CD14-positive monocyte (primary cell): Measurements from ENCODE around the gene MRO. TPM values are rescaled to one million over a fixed set of nuclear protein-coding genes. Genes with fewer than 3 reads are reported as not detected.
"Not testable (repeated sequence)": the region's sequence is repeated elsewhere in the genome, so short reads cannot be mapped to it uniquely, and the experiment has no call there.

ENCODE experiments used
- DNase-seq, 3 donors: peaks; one replicate each; pipeline ENCODE4 v3.0.0-alpha.2; 2011 to 2022
- H2AFZ ChIP-seq: 2 replicates; pipeline ENCODE4 v1.6.0; 2012; ENCODE audit warnings: mild to moderate bottlenecking, low read depth, low read length, inconsistent platforms; ENCODE audit not compliant: insufficient read depth, poor library complexity, severe bottlenecking
- H3K27ac ChIP-seq, 2 donors: 1 replicate in 1 of 2; 2 replicates in 1 of 2; pipeline ENCODE4 v1.5.1; 2012 to 2013; ENCODE audit warnings: low read length in 2 of 2, control low read depth in 1 of 2, inconsistent platforms in 1 of 2, low read depth in 1 of 2, mild to moderate bottlenecking in 1 of 2
- H3K27me3 ChIP-seq, 2 donors: one replicate each; pipeline versions ENCODE4 v1.6.0 to v1.6.1; 2011 to 2013; ENCODE audit warnings: low read length in 2 of 2; ENCODE audit not compliant: control insufficient read depth in 2 of 2, insufficient read depth in 2 of 2
- H3K36me3 ChIP-seq, 2 donors: replicated peaks in 1 of 2; 1 replicate in 1 of 2; 2 replicates in 1 of 2; pipeline versions ENCODE4 v1.5.1 to v1.6.1; 2012 to 2013; ENCODE audit warnings: low read length in 2 of 2, control low read depth in 1 of 2, inconsistent platforms in 1 of 2, mild to moderate bottlenecking in 1 of 2; ENCODE audit not compliant: insufficient read depth in 2 of 2, control insufficient read depth in 1 of 2
- H3K4me1 ChIP-seq, 2 donors: 1 replicate in 1 of 2; 2 replicates in 1 of 2; pipeline versions ENCODE4 v1.5.1 to v1.6.1; 2012 to 2013; ENCODE audit warnings: low read length in 2 of 2, control low read depth in 1 of 2, inconsistent platforms in 1 of 2, mild to moderate bottlenecking in 1 of 2, moderate library complexity in 1 of 2; ENCODE audit not compliant: insufficient read depth in 2 of 2, control insufficient read depth in 1 of 2
- H3K4me2 ChIP-seq: replicated peaks from 2 replicates; pipeline ENCODE3; 2012; ENCODE audit warnings: low read length, moderate library complexity, mild to moderate bottlenecking; ENCODE audit not compliant: poor library complexity, severe bottlenecking; ENCODE audit errors: extremely low read depth
- H3K4me3 ChIP-seq, 3 experiments: fragments of 200-600 bp in 1 of 3; sonication (generic) in 1 of 3; replicated peaks in 1 of 3; 1 replicate in 2 of 3; 2 replicates in 1 of 3; pipeline ENCODE4 v1.5.1; 2011 to 2013; ENCODE audit warnings: low read length in 3 of 3, mild to moderate bottlenecking in 3 of 3, control low read depth in 2 of 3, low read depth in 2 of 3, inconsistent platforms in 1 of 3, moderate library complexity in 1 of 3
- H3K79me2 ChIP-seq: 2 replicates; pipeline ENCODE4 v1.6.0; 2012; ENCODE audit warnings: mild to moderate bottlenecking, control low read depth, inconsistent platforms, low read length, moderate library complexity; ENCODE audit not compliant: insufficient read depth
- H3K9ac ChIP-seq: 2 replicates; pipeline ENCODE4 v1.6.0; 2017; ENCODE audit warnings: low read length, mild to moderate bottlenecking; ENCODE audit not compliant: insufficient read depth, poor library complexity, severe bottlenecking
- H3K9me3 ChIP-seq, 2 donors: replicated peaks in 1 of 2; 1 replicate in 1 of 2; 2 replicates in 1 of 2; pipeline versions ENCODE4 v1.5.1 to v1.6.1; 2012 to 2013; ENCODE audit warnings: low read length in 2 of 2, control low read depth in 1 of 2; ENCODE audit not compliant: control insufficient read depth in 1 of 2, insufficient read depth in 1 of 2
- H4K20me1 ChIP-seq: 2 replicates; pipeline ENCODE4 v1.6.0; 2012; ENCODE audit warnings: mild to moderate bottlenecking, low read length, control low read depth, moderate library complexity; ENCODE audit not compliant: insufficient read depth
- H3K27ac Mint-ChIP-seq, 7 donors: one replicate each; pipeline ENCODE4 v1.8.0; 2020; ENCODE audit warnings: mild to moderate bottlenecking in 7 of 7, mixed read lengths in 7 of 7, moderate library complexity in 6 of 7, inconsistent platforms in 2 of 7
- H3K27me3 Mint-ChIP-seq, 3 donors: one replicate each; pipeline ENCODE4 v1.8.0; 2021 to 2022; ENCODE audit warnings: low read depth in 3 of 3, mild to moderate bottlenecking in 3 of 3, mixed read lengths in 3 of 3, moderate library complexity in 3 of 3, inconsistent platforms in 1 of 3
- H3K36me3 Mint-ChIP-seq, 2 donors: one replicate each; pipeline ENCODE4 v1.8.0; 2020; ENCODE audit warnings: mixed read lengths in 2 of 2, inconsistent platforms in 1 of 2, mild to moderate bottlenecking in 1 of 2
- H3K4me1 Mint-ChIP-seq: one replicate; pipeline ENCODE4 v1.8.0; 2020; ENCODE audit warnings: mild to moderate bottlenecking, mixed read lengths
- H3K4me3 Mint-ChIP-seq, 2 donors: one replicate each; pipeline ENCODE4 v1.8.0; 2020; ENCODE audit warnings: mild to moderate bottlenecking in 2 of 2, mixed read lengths in 2 of 2, moderate library complexity in 1 of 2
- H3K9me3 Mint-ChIP-seq, 7 donors: one replicate each; pipeline ENCODE4 v1.8.0; 2020 to 2022; ENCODE audit warnings: mixed read lengths in 7 of 7, mild to moderate bottlenecking in 6 of 7, moderate library complexity in 6 of 7, inconsistent platforms in 2 of 7
- WGBS: methylation state at CpG from one replicate; pipeline ENCODE4 v1.1.5; 2013; ENCODE audit warnings: missing lambda C conversion rate; ENCODE audit not compliant: insufficient coverage; 5-methylcytosine and 5-hydroxymethylcytosine counted together
- intact Hi-C, 2 donors: fragments of 100-400 bp; cut with micrococcal nuclease; formaldehyde crosslinking; loops; one replicate each; pipeline versions ENCODE4 v1.15.0 to v1.15.1; 2023
- polyA plus RNA-seq, 3 donors: library from polyadenylated mRNA; depleted of rRNA in 1 of 3; unstranded in 2 of 3; stranded (reverse) in 1 of 3; fragments of 300-500 nt in 2 of 3; fragments of >200 nt in 1 of 3; fragmentation: Illumina TruSeq in 2 of 3; gene quantifications; 1 replicate in 2 of 3; 2 replicates in 1 of 3; pipeline ENCODE4 v1.2.3, GENCODE V29; 2012 to 2021
- TF ChIP-seq, protein P1 (sequence below): fragments of 200-600 bp; IDR thresholded peaks from one replicate; pipeline ENCODE4 v1.8.0; 2022; ENCODE audit warnings: antibody characterized with exemption, mild to moderate bottlenecking

Gene MRO
- polyA plus RNA-seq, 3 donors: 0.01 TPM; not detected in 2

DNA sequence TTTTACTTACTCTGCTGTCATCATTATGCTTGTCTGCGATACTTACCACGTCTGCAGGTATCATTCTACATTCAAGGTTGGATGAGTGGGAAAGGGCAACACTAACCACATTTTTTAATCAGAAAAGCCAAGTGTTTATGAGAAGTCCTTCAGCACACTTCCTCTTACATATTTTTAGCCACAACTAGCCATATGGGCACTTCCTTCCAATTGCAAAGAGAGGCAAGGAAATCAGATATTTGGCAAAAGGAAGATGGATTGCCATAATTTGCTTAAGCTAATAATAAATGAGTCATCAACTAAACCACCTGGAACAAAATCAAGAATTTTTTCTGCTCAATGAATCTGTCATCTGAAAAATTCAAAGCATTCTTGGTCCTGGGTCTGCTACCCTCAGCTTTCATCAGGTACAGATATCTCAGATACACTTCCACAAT, 16.7 kb upstream of the MRO start:
- peaks cover 0 to 6% (median 1%) of the 10 kb centered on the region in 3 donors for H3K27me3 Mint-ChIP-seq
- Histone ChIP-seq H3K27ac (peak overlapping the region in 1 of 2 donors; percentile 63), H4K20me1 (no peaks in the 10 kb centered on the region), H3K4me1 (peaks cover 17 to 21% of the 10 kb centered on the region in 2 donors), H3K27me3 (no peaks in the 10 kb centered on the region), H3K79me2 (no peaks in the 10 kb centered on the region), H3K4me2 (peak overlapping the region; percentile 61), H3K9me3 (no peaks in the 10 kb centered on the region), H3K9ac (no peak overlapping the region), H3K4me3 (peak overlapping the region in 1 of 3 experiments; percentile 49), H2AFZ (peak overlapping the region; percentile 56), H3K36me3 (no peaks in the 10 kb centered on the region)
- intact Hi-C loops: loop anchor here in 1 of 2 donors (5.0 kb wide), 1 partner anchor 41 kb away; the partner anchor contains the start of gene ME2
- no peaks in the 10 kb centered on the region for H3K9me3 Mint-ChIP-seq
- H3K4me1 Mint-ChIP-seq: peaks cover 21% of the 10 kb centered on the region
- peak; percentile 37 to 63 (median 52) for DNase-seq
- no CpG with 5 or more reads among the region's 2 CpGs for WGBS
- H3K36me3 Mint-ChIP-seq: no peaks in the 10 kb centered on the region
- peak overlapping the region; percentile 73 to 92 (median 85) for H3K27ac Mint-ChIP-seq
- peak overlapping the region in 1 of 2 donors; percentile 89 for H3K4me3 Mint-ChIP-seq
- TF ChIP-seq, protein P1, sequence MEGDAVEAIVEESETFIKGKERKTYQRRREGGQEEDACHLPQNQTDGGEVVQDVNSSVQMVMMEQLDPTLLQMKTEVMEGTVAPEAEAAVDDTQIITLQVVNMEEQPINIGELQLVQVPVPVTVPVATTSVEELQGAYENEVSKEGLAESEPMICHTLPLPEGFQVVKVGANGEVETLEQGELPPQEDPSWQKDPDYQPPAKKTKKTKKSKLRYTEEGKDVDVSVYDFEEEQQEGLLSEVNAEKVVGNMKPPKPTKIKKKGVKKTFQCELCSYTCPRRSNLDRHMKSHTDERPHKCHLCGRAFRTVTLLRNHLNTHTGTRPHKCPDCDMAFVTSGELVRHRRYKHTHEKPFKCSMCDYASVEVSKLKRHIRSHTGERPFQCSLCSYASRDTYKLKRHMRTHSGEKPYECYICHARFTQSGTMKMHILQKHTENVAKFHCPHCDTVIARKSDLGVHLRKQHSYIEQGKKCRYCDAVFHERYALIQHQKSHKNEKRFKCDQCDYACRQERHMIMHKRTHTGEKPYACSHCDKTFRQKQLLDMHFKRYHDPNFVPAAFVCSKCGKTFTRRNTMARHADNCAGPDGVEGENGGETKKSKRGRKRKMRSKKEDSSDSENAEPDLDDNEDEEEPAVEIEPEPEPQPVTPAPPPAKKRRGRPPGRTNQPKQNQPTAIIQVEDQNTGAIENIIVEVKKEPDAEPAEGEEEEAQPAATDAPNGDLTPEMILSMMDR: no peak

DNA sequence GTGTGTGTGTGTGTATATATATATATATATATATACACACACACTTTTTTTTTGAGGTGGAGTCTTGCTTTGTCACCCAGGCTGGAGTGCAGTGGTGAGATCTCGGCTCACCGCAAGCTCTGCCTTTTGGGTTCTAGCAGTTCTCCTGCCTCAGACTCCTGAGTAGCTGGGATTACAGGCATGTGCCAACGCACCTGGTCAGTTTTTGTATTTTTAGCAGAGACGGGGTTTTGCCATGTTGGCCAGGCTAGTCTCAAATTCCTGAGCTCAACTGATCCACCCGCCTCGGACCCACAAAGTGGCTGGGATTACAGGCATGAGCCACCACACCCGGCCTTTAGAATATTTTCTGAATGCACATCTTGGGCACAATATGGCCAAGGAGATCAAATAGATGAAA, 13.7 kb upstream of the MRO start:
- H4K20me1 ChIP-seq, H2AFZ ChIP-seq, H3K36me3 Mint-ChIP-seq, H3K9ac ChIP-seq, H3K27me3 Mint-ChIP-seq, H3K79me2 ChIP-seq, H3K9me3 Mint-ChIP-seq, H3K36me3 ChIP-seq, H3K27ac Mint-ChIP-seq, H3K4me3 Mint-ChIP-seq, H3K27me3 ChIP-seq, H3K27ac ChIP-seq, H3K4me3 ChIP-seq, intact Hi-C loops, H3K4me2 ChIP-seq, DNase-seq, H3K9me3 ChIP-seq: not testable (repeated sequence)
- H3K4me1 ChIP-seq: peaks cover 34 to 38% of the 10 kb centered on the region in 2 donors
- H3K4me1 Mint-ChIP-seq: peaks cover 36% of the 10 kb centered on the region
- WGBS: 100% methylated on average over 4 of the region's 7 CpGs
